ENCODE results near the gene RPGRIP1L. TPM values are rescaled to one million over a fixed set of nuclear protein-coding genes. Genes with fewer than 3 reads are reported as not detected.

Gene RPGRIP1L
- total and polyA plus RNA-seq, 2 of the 8 experiments (the other 6 are each of a cell fraction or from before 2014, with no cell fraction given): 4.0 to 13.7 TPM

- no peak for TF ChIP-seq CHD2 (IDR thresholded peaks at IDR 0.05; ENCODE audit: low read length)
Observed at GRCh38 chr16:53609536-53609935, 94.1 kb downstream of the RPGRIP1L start (continued).

All from H1 (cell line).